ENCODE results near the gene DNAJB9. TPM values are rescaled to one million over a fixed set of nuclear protein-coding genes. Genes with fewer than 3 reads are reported as not detected.
A peak's percentile ranks its signal among the peaks of the same experiment; 100 is the strongest.

DNAJB9 gene
- total and polyA plus RNA-seq, 2 of the 13 experiments (the other 11 are each of a cell fraction or from before 2014, with no cell fraction given) = 8.6 to 16.4 TPM

DNA sequence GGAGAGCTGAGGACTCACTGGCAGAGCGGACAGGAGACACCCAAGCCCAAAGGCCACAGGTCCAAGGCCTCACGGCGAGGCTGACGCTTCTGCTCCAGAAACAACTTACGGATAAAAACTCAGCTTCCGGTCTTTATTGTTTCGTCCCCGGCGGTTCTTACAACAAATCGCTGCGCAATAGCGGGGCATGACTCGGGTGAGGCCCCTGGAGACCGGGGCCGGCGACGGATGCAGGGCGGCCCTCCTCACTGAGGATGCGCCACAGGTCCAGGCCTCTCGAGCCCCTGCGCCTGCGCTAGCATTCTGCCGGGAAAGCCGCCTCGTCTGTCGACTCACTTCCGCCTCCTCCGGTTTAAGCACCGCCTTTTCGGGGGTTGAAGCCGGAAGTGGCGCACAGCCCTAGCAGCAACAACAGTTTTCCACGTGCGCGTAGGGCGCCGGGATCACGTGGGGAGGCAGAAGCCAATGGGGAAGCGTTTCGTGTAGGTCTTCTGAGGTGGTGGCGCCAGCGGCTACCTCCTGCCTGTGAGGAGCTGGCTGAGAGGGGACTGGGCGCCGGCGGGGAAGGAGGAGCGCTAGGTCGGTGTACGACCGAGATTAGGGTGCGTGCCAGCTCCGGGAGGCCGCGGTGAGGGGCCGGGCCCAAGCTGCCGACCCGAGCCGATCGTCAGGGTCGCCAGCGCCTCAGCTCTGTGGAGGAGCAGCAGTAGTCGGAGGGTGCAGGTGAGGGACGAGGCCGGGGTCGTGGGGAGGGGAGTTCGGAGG lies at the start of gene DNAJB9, which contains the start of gene THAP5 (continued):
- TF ChIP-seq, protein P1, sequence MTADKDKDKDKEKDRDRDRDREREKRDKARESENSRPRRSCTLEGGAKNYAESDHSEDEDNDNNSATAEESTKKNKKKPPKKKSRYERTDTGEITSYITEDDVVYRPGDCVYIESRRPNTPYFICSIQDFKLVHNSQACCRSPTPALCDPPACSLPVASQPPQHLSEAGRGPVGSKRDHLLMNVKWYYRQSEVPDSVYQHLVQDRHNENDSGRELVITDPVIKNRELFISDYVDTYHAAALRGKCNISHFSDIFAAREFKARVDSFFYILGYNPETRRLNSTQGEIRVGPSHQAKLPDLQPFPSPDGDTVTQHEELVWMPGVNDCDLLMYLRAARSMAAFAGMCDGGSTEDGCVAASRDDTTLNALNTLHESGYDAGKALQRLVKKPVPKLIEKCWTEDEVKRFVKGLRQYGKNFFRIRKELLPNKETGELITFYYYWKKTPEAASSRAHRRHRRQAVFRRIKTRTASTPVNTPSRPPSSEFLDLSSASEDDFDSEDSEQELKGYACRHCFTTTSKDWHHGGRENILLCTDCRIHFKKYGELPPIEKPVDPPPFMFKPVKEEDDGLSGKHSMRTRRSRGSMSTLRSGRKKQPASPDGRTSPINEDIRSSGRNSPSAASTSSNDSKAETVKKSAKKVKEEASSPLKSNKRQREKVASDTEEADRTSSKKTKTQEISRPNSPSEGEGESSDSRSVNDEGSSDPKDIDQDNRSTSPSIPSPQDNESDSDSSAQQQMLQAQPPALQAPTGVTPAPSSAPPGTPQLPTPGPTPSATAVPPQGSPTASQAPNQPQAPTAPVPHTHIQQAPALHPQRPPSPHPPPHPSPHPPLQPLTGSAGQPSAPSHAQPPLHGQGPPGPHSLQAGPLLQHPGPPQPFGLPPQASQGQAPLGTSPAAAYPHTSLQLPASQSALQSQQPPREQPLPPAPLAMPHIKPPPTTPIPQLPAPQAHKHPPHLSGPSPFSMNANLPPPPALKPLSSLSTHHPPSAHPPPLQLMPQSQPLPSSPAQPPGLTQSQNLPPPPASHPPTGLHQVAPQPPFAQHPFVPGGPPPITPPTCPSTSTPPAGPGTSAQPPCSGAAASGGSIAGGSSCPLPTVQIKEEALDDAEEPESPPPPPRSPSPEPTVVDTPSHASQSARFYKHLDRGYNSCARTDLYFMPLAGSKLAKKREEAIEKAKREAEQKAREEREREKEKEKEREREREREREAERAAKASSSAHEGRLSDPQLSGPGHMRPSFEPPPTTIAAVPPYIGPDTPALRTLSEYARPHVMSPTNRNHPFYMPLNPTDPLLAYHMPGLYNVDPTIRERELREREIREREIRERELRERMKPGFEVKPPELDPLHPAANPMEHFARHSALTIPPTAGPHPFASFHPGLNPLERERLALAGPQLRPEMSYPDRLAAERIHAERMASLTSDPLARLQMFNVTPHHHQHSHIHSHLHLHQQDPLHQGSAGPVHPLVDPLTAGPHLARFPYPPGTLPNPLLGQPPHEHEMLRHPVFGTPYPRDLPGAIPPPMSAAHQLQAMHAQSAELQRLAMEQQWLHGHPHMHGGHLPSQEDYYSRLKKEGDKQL (CRISPR knock-in tag; IDR thresholded peaks at IDR 0.05; ENCODE audit: low read depth) = peak; percentile 27; the same call in 1 of the 2 replicates
- peak; percentile 52 for TF ChIP-seq HNF4A (CRISPR knock-in tag; IDR thresholded peaks at IDR 0.05)
- TF ChIP-seq ZC3H4 (CRISPR knock-in tag; IDR thresholded peaks at IDR 0.05; ENCODE audit: borderline replicate concordance) = no peak
- TF ChIP-seq CEBPB (IDR thresholded peaks at IDR 0.05; ENCODE audit: borderline replicate concordance, low read depth, low read length) = peak; percentile 56; the same call in 1 of the 2 replicates
- no peak for TF ChIP-seq ZEB1 (IDR thresholded peaks at IDR 0.05; ENCODE audit: insufficient replicate concordance, low read depth)
- TF ChIP-seq CSRNP1 (CRISPR knock-in tag; IDR thresholded peaks at IDR 0.05) = peak; percentile 90
- 0 out of 2 replicates have a peak, but pooled peaks have one; percentile 55 for TF ChIP-seq KLF13 (CRISPR knock-in tag; IDR thresholded peaks at IDR 0.05)
- no peak for TF ChIP-seq FLYWCH1 (CRISPR knock-in tag; IDR thresholded peaks at IDR 0.05)
- peak; percentile 96 for TF ChIP-seq NFYC (CRISPR knock-in tag; IDR thresholded peaks at IDR 0.05)
- TF ChIP-seq ZNF652 (CRISPR knock-in tag; IDR thresholded peaks at IDR 0.05; ENCODE audit: borderline replicate concordance, low read depth) = peak; percentile 47; the same call in 1 of the 2 replicates
- TF ChIP-seq ZSCAN25 (CRISPR knock-in tag; IDR thresholded peaks at IDR 0.05) = peak; percentile 8; the same call in 1 of the 2 replicates
- peak; percentile 36; the same call in 1 of the 2 replicates for TF ChIP-seq ZNF333 (CRISPR knock-in tag; IDR thresholded peaks at IDR 0.05; ENCODE audit: borderline replicate concordance)
- TF ChIP-seq DPF2 (CRISPR knock-in tag; IDR thresholded peaks at IDR 0.05; ENCODE audit: borderline replicate concordance, low read depth) = no peak
- TF ChIP-seq ZFX (CRISPR knock-in tag; IDR thresholded peaks at IDR 0.05; ENCODE audit: low read depth) = peak; percentile 99
- TF ChIP-seq, protein P2, sequence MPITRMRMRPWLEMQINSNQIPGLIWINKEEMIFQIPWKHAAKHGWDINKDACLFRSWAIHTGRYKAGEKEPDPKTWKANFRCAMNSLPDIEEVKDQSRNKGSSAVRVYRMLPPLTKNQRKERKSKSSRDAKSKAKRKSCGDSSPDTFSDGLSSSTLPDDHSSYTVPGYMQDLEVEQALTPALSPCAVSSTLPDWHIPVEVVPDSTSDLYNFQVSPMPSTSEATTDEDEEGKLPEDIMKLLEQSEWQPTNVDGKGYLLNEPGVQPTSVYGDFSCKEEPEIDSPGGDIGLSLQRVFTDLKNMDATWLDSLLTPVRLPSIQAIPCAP (CRISPR knock-in tag; IDR thresholded peaks at IDR 0.05; ENCODE audit: low read depth) = 0 out of 2 replicates have a peak, but pooled peaks have one; percentile 41
- peak; percentile 92 for TF ChIP-seq SPEN (CRISPR knock-in tag; IDR thresholded peaks at IDR 0.05; ENCODE audit: low read depth)
- peak; percentile 24 for TF ChIP-seq BCL6 (CRISPR knock-in tag; IDR thresholded peaks at IDR 0.05)
- TF ChIP-seq HCFC1 (IDR thresholded peaks at IDR 0.05; ENCODE audit: low read depth, low read length) = peak; percentile 50; the same call in 1 of the 2 replicates
- no peak for TF ChIP-seq ZNF484 (CRISPR knock-in tag; IDR thresholded peaks at IDR 0.05; ENCODE audit: borderline replicate concordance, low read depth)
- no peak for TF ChIP-seq RFX5 (IDR thresholded peaks at IDR 0.05; ENCODE audit: low read depth, low read length)
